Metanephros (tissue), 1 donor: Measurements from ENCODE around the gene DONSON. TPM values are rescaled to one million over a fixed set of nuclear protein-coding genes. Genes with fewer than 3 reads are reported as not detected.

Experiments
- total RNA-seq: library from RNA; depleted of rRNA; stranded (reverse); fragments of >200 nt; gene quantifications from one replicate; pipeline ENCODE4 v1.2.3, GENCODE V29; 2014

The DONSON gene, protein sequence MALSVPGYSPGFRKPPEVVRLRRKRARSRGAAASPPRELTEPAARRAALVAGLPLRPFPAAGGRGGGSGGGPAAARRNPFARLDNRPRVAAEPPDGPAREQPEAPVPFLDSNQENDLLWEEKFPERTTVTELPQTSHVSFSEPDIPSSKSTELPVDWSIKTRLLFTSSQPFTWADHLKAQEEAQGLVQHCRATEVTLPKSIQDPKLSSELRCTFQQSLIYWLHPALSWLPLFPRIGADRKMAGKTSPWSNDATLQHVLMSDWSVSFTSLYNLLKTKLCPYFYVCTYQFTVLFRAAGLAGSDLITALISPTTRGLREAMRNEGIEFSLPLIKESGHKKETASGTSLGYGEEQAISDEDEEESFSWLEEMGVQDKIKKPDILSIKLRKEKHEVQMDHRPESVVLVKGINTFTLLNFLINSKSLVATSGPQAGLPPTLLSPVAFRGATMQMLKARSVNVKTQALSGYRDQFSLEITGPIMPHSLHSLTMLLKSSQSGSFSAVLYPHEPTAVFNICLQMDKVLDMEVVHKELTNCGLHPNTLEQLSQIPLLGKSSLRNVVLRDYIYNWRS
- total RNA-seq = 14.0 TPM

GRCh38 chr21:33588485-33589335 is at the start of gene DONSON:
Gene DONSON, minus strand, starts transcription at chr21:33588684. Its CDS starts 43 bp downstream, at chr21:33588641.

GRCh38 chr21:33542640-33543504 is 45.6 kb downstream of the DONSON start, which contains the start of gene SON:
Gene SON, plus strand, starts transcription at chr21:33543038. Its CDS starts 55 bp downstream, at chr21:33543093.

GRCh38 chr21:33541756-33542639 is 46.5 kb downstream of the DONSON start, which contains the start of gene GART:
Gene GART, minus strand, starts transcription at chr21:33542117. Its CDS starts 2,802 bp downstream, at chr21:33539315.

Other genes starting within 250 kb of the DONSON start
- 58.6 TPM for gene IFNGR2, start 185.3 kb downstream of the DONSON start, total RNA-seq
- 50.4 TPM for gene TMEM50B, start 108.7 kb downstream of the DONSON start, total RNA-seq
- 2.2 TPM for gene DNAJC28, start 97.0 kb downstream of the DONSON start, total RNA-seq
- 57.3 TPM for gene GART, start 46.6 kb downstream of the DONSON start, total RNA-seq
- gene SON, start 45.6 kb downstream of the DONSON start, total RNA-seq = 240 TPM
- gene CRYZL1, start 53.1 kb upstream of the DONSON start, total RNA-seq = 41.6 TPM
- gene ITSN1, start 53.8 kb upstream of the DONSON start, total RNA-seq = 55.4 TPM